Psoas muscle (tissue), 8 donors: ENCODE results near the gene POFUT2. TPM values are rescaled to one million over a fixed set of nuclear protein-coding genes. Genes with fewer than 3 reads are reported as not detected.
A peak's percentile ranks its signal among the peaks of the same experiment; 100 is the strongest.

Source experiments
- ATAC-seq, 4 donors: fragments of 200-7000 bp; cut with Tn5 transposase; one replicate each; pipeline ENCODE4 v1.9.1; 2020; ENCODE audit warnings: moderate library complexity in 3 of 4, mild to moderate bottlenecking in 2 of 4
- DNase-seq, 2 donors: peaks; one replicate each; pipeline ENCODE4 v3.0.0-alpha.2; 2020
- H3K27ac ChIP-seq: fragments of 200-600 bp; one replicate; pipeline ENCODE4 v1.8.0; 2022
- H3K27me3 ChIP-seq, 3 donors: fragments of 200-600 bp in 1 of 3; one replicate each; pipeline versions ENCODE4 v1.6.1 to v1.8.0; 2013 to 2022; ENCODE audit warnings: low read length in 2 of 3, mild to moderate bottlenecking in 2 of 3, moderate library complexity in 1 of 3; ENCODE audit not compliant: insufficient read depth in 3 of 3
- H3K36me3 ChIP-seq, 2 donors: fragments of 200-600 bp in 1 of 2; one replicate each; pipeline versions ENCODE4 v1.6.1 to v1.8.0; 2013 to 2022; ENCODE audit warnings: low read depth in 1 of 2, mild to moderate bottlenecking in 1 of 2, moderate library complexity in 1 of 2; ENCODE audit not compliant: insufficient read depth in 1 of 2
- H3K4me1 ChIP-seq: fragments of 200-600 bp; one replicate; pipeline ENCODE4 v1.8.0; 2022
- H3K4me3 ChIP-seq: fragments of 200-600 bp; one replicate; pipeline ENCODE4 v1.8.0; 2022; ENCODE audit warnings: mild to moderate bottlenecking
- H3K9me3 ChIP-seq: fragments of 200-600 bp; one replicate; pipeline ENCODE4 v1.8.0; 2022
- WGBS, 3 donors: extraction: QIAGEN DNeasy Blood & Tissue Kit; methylation state at CpG; one replicate each; pipeline versions ENCODE4 v1.1.6 to v1.1.7; 2013; 5-methylcytosine and 5-hydroxymethylcytosine counted together
- intact Hi-C, 2 donors: fragments of 100-400 bp; cut with DNase I; formaldehyde crosslinking; loops; one replicate each; pipeline versions ENCODE4 v1.11.0 to v1.14.2; 2022
- polyA plus RNA-seq, 3 donors: library from polyadenylated mRNA; stranded (reverse); fragments of 200-250 nt; gene quantifications; one replicate each; pipeline ENCODE4 v1.2.3, GENCODE V29; 2013
- total RNA-seq, 4 donors: library from RNA; stranded (reverse); fragmentation: NEBNext Ultra II Directional in 2 of 4; extraction: Animal tissue kit (Norgen Biotek cat#: 25700) in 2 of 4; gene quantifications; one replicate each; pipeline versions ENCODE4 v1.2.1 to v1.2.4, GENCODE V29; 2021 to 2023
- TF ChIP-seq, protein P1 (sequence below): fragments of 200-600 bp; IDR thresholded peaks from one replicate; pipeline ENCODE4 v1.8.0; 2022; ENCODE audit warnings: antibody characterized with exemption
- donor health status: healthy with polysubstance abuse.
- donor health status: DM: no; HTN: no; CAD: no; lungs with moderate emphysema.
- donor health status: Bipolar disorder and iron deficiency.
- donor health status: healthy.
- donor health status: DM: yes; HTN: yes; CAD: no.
- donor health status: DM: no; HTN: no; CAD: no.
- donor health status: DM: no; HTN: no; CAD: no.
- donor health status: DM: yes; HTN: yes; CAD: no.

POFUT2 gene
- total and polyA plus RNA-seq, 7 donors, result 5.6 to 13.9 (median 10.8) TPM

DNA sequence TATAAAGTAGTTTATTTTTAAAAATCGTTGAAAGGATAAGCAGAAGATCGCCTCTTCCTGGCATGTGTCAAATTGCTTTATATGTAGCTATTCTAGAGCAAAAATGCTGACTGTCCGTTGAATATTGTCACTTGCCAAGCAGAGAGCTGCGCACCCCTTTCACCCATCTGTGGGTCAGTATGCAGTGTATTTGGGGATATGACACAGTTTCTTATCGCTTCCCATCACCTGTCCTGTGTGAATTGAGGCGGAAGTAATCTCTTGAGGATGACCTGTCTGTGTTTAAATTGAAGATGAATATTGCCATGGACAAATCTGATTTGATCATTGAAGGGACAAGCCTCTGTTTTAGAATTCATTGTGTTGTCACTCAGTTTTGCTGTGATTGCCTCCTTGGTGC, 52.2 kb downstream of the POFUT2 start:
- Histone ChIP-seq H3K36me3 (no peaks in the 10 kb centered on the region), H3K4me1 (no peaks in the 10 kb centered on the region), H3K4me3 (no peak overlapping the region), H3K27ac (no peak overlapping the region), H3K27me3 (peaks cover 0 to 40% (median 0%) of the 10 kb centered on the region in 3 donors), H3K9me3 (no peaks in the 10 kb centered on the region)
- WGBS, 3 donors, result 70 to 86% (median 75%) methylated on average over 6 of the region's 6 CpGs
- TF ChIP-seq, protein P1, sequence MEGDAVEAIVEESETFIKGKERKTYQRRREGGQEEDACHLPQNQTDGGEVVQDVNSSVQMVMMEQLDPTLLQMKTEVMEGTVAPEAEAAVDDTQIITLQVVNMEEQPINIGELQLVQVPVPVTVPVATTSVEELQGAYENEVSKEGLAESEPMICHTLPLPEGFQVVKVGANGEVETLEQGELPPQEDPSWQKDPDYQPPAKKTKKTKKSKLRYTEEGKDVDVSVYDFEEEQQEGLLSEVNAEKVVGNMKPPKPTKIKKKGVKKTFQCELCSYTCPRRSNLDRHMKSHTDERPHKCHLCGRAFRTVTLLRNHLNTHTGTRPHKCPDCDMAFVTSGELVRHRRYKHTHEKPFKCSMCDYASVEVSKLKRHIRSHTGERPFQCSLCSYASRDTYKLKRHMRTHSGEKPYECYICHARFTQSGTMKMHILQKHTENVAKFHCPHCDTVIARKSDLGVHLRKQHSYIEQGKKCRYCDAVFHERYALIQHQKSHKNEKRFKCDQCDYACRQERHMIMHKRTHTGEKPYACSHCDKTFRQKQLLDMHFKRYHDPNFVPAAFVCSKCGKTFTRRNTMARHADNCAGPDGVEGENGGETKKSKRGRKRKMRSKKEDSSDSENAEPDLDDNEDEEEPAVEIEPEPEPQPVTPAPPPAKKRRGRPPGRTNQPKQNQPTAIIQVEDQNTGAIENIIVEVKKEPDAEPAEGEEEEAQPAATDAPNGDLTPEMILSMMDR, result no peak
- DNase-seq (no peak), ATAC-seq (no peak)
- intact Hi-C loops, result no loop called here

DNA sequence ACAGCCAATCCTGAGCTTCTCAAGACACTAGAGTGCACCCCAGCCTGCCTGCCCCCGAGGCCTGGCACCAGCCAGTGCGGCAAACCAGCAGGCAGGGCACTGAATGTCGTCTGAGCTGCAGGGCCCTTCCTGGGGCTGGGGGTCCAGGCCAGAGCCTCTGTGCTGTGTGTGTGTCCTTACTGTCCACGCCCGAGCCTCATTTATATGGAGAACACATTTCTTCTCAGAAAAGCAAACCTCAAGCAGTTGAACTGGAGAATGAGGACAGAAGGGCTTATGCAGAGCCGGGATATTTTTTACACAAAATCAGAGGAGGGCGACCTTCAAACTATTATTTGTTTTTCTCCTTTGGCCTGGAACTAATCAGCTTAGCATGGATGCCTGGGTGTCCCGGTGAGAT, 52.7 kb downstream of the POFUT2 start:
- Histone ChIP-seq H3K27me3 (peaks cover 0 to 40% (median 0%) of the 10 kb centered on the region in 3 donors), H3K9me3 (no peaks in the 10 kb centered on the region), H3K27ac (no peak overlapping the region), H3K4me3 (no peak overlapping the region), H3K36me3 (no peaks in the 10 kb centered on the region), H3K4me1 (no peaks in the 10 kb centered on the region)
- intact Hi-C loops, result no loop called here
- DNase-seq, result no peak
- TF ChIP-seq, protein P1, result no peak
- WGBS, 3 donors, result 57 to 66% (median 62%) methylated on average over 8 of the region's 8 CpGs
- no peak for ATAC-seq

DNA sequence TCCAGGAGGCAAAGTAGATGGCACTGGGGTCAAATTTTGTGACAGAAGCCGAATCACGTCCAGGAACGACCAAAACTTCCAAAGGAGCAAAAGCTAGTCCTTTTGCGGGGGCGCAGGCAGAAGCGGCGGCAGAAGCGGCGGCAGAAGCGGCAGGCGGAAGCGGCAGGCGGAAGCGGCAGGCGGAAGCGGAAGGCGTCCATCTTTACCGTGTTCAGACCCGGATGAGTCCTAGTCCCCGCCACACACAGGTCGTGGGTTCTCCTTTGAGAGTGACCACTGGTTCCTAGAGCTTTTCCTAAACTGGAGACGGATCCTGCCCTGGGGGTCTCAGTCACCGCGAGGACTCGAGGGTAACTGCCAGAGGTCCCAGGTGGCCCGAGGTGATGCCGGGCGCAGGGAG, 53.6 kb downstream of the POFUT2 start:
- peak in 1 of 4 donors; percentile 33 for ATAC-seq
- Histone ChIP-seq H3K4me1 (no peaks in the 10 kb centered on the region), H3K9me3 (no peaks in the 10 kb centered on the region), H3K27me3 (peaks cover 0 to 40% (median 0%) of the 10 kb centered on the region in 3 donors), H3K4me3 (no peak overlapping the region), H3K36me3 (no peaks in the 10 kb centered on the region), H3K27ac (no peak overlapping the region)
- DNase-seq, result no peak
- WGBS, 3 donors, result 79 to 85% (median 84%) methylated on average over 28 of the region's 28 CpGs
- intact Hi-C loops, result no loop called here
- TF ChIP-seq, protein P1, result no peak

DNA sequence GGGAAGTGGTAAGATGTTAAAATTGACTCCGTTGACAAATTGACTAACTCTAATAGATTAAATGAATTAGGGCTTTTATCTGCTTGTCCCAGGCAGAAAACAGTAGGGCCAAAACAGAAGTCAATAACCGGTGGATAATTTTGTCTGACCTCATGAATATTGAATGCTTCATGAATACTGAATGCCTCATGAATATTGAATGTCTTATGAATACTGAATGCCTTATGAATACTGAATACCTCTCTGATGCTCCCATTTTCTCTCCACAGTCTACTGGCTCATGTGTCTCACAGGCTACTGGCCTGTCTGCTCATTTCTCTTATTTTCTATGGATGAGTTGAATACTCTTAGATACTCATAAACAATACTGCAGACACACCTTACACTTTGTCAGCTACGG, 56.0 kb downstream of the POFUT2 start:
- Histone ChIP-seq H3K27me3 (peaks cover 0 to 32% (median 0%) of the 10 kb centered on the region in 3 donors), H3K9me3 (no peaks in the 10 kb centered on the region), H3K36me3 (no peaks in the 10 kb centered on the region), H3K27ac (no peak overlapping the region), H3K4me3 (no peak overlapping the region), H3K4me1 (no peaks in the 10 kb centered on the region)
- intact Hi-C loops, result no loop called here
- TF ChIP-seq, protein P1, result no peak
- no peak for ATAC-seq
- DNase-seq, result no peak
- 77 to 90% (median 79%) methylated on average over 3 of the region's 3 CpGs for WGBS, 3 donors

DNA sequence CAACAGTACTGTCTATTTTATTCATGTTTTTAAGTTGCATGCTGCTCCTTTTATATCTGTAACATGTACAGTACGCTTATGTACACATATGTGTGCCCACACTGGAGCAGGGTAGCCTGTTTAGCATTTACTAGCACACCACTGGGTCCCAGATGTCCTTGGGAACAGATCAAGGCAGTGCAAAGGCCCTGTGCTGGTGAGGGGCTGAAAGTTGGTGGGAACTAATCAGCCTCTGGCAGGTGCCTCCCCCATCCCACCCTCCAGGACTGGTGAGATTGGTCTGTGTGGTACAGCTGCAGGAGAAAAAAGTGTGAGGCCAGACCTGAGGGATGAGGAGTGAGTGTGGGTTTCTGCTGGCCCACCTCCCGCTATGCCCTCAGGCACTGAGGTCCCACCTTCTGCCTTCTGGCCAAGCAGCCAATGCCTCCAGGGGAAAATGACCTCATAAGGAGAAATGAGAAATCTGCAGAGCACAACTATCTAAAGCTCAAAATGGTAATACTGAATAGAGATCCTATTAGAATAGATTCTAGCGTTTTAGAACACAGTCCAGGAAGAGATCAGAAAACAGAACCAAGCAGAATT, 58.9 kb downstream of the POFUT2 start:
- 83 to 86% (median 84%) methylated on average over 3 of the region's 3 CpGs for whole genome bisulfite sequencing, 3 donors
- DNase-seq (no peak), ATAC-seq (no peak)
- H3K27ac ChIP-seq, result no peak overlapping the region
- intact Hi-C loops, result no loop called here
- TF ChIP-seq, protein P1, result no peak
- peaks cover 0 to 2% of the 10 kb centered on the region in 2 donors for H3K36me3 ChIP-seq
- no peaks in the 10 kb centered on the region for H3K9me3 ChIP-seq
- H3K4me1 ChIP-seq, result no peaks in the 10 kb centered on the region
- no peak overlapping the region for H3K4me3 ChIP-seq
- peaks cover 0 to 10% (median 0%) of the 10 kb centered on the region in 3 donors for H3K27me3 ChIP-seq
